Measurements from ENCODE around the gene ADGB.

DNA sequence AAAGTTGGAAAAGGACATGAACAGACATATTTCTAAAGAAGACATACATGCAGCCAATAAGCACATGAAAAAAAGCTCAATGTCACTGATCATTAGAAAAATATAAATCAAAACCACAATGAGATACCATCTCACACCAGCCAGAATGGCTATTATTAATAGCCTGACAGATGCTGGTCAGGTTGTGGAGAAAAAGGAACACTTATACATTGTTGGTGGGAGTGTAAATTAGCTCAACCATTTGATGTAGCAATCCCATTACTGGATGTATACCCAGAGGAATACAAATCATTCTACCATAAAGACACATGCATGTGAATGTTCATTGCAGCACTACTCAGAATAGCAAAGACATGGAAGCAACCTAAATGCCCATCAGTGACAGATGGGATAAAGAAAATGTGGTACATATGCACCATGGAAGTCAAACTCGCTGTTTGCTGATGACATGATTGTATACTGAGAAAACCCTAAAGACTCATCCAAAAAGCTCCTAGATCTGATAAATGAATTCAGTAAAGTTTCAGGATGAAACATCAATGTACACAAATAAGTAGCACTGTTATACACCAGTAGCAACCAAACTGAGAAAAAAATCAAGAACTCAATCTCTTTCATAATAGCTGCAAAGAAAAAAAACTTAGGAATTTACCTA lies 196.8 kb downstream of the ADGB start:
- no peak for TF ChIP-seq POLR2A (IDR thresholded peaks at IDR 0.05; ENCODE audit: low read depth, low read length)
- no peak for TF ChIP-seq POLR2AphosphoS5 (IDR thresholded peaks at IDR 0.05; ENCODE audit: low read depth, low read length)

All from GM12891 (cell line).